IMR-90 (cell line): ENCODE measurements around the gene PIAS1. TPM values are rescaled to one million over a fixed set of nuclear protein-coding genes. Genes with fewer than 3 reads are reported as not detected.

ENCODE experiments used
- ATAC-seq: fragments of 200-7000 bp; cut with Tn5 transposase; 2 replicates; pipeline ENCODE4 v1.9.1; 2020; ENCODE audit warnings: low read depth, mild to moderate bottlenecking, moderate library complexity
- BruUV-seq: library from RNA; stranded (reverse); fragments of 400-500 nt; replicated peaks from 2 replicates; lab custom pipeline; 2021; lab: Mats Ljungman, UMichigan
- CTCF ChIA-PET: fragments of 300-600 bp; formaldehyde crosslinking; extraction: SDS; loops from one replicate; lab custom pipeline; 2021; ENCODE audit warnings: antibody characterized with exemption; lab: Yijun Ruan, JAX
- POLR2A ChIA-PET: fragments of 300-600 bp; sonication (Branson Sonifier 250); formaldehyde crosslinking; loops from one replicate; lab custom pipeline; 2022; ENCODE audit warnings: antibody characterized with exemption; ENCODE audit not compliant: unreplicated experiment; lab: Charles Lee
- DNase-seq: peaks from one replicate; pipeline ENCODE4 v3.0.0; 2013
- H2AFZ ChIP-seq: replicated peaks from 2 replicates; pipeline ENCODE3; 2013; ENCODE audit warnings: low read length, mild to moderate bottlenecking; ENCODE audit not compliant: poor library complexity
- H2AK5ac ChIP-seq: 2 replicates; pipeline ENCODE4 v1.6.1; 2013; ENCODE audit warnings: low read depth, low read length, inconsistent platforms
- H2AK9ac ChIP-seq: replicated peaks from 2 replicates; pipeline ENCODE3; 2013; ENCODE audit warnings: mild to moderate bottlenecking, low read depth, low read length, moderate library complexity; ENCODE audit not compliant: poor library complexity
- H2BK120ac ChIP-seq: 2 replicates; pipeline ENCODE4 v1.6.1; 2013; ENCODE audit warnings: low read depth, low read length, inconsistent platforms
- H2BK15ac ChIP-seq: 3 replicates; pipeline ENCODE4 v1.6.1; 2013; ENCODE audit warnings: low read depth, low read length, inconsistent platforms
- H2BK20ac ChIP-seq: 2 replicates; pipeline ENCODE4 v1.6.1; 2013; ENCODE audit warnings: low read depth, mild to moderate bottlenecking, inconsistent platforms, low read length, moderate library complexity
- H2BK5ac ChIP-seq: 2 replicates; pipeline ENCODE4 v1.6.1; 2013; ENCODE audit warnings: mild to moderate bottlenecking, low read depth, low read length, inconsistent platforms; ENCODE audit not compliant: poor library complexity, severe bottlenecking
- H3K14ac ChIP-seq: replicated peaks from 2 replicates; pipeline ENCODE4 v1.6.1; 2013; ENCODE audit warnings: low read depth, low read length, inconsistent platforms
- H3K18ac ChIP-seq: 2 replicates; pipeline ENCODE4 v1.6.1; 2013; ENCODE audit warnings: low read depth, low read length, control low read depth
- H3K23ac ChIP-seq: 2 replicates; pipeline ENCODE4 v1.6.1; 2013; ENCODE audit warnings: low read depth, low read length, inconsistent platforms
- H3K27ac ChIP-seq: 2 replicates; pipeline ENCODE4 v1.5.1; 2013; ENCODE audit warnings: mild to moderate bottlenecking, control low read depth, low read length; ENCODE audit not compliant: insufficient read depth
- H3K27me3 ChIP-seq: 2 replicates; pipeline ENCODE4 v1.6.1; 2013; ENCODE audit warnings: low read length; ENCODE audit not compliant: control insufficient read depth, insufficient read depth
- H3K36me3 ChIP-seq: 2 replicates; pipeline ENCODE4 v1.6.1; 2013; ENCODE audit warnings: low read length, mixed read lengths; ENCODE audit not compliant: control insufficient read depth, insufficient read depth
- H3K4ac ChIP-seq: 2 replicates; pipeline ENCODE4 v1.6.1; 2013; ENCODE audit warnings: low read depth, low read length, inconsistent platforms
- H3K4me1 ChIP-seq: 2 replicates; pipeline ENCODE4 v1.6.1; 2013; ENCODE audit warnings: low read length, mixed read lengths; ENCODE audit not compliant: control insufficient read depth, insufficient read depth
- H3K4me2 ChIP-seq: 2 replicates; pipeline ENCODE4 v1.6.1; 2013; ENCODE audit warnings: low read depth, mild to moderate bottlenecking, control low read depth, low read length, moderate library complexity
- H3K4me3 ChIP-seq: 2 replicates; pipeline ENCODE4 v1.5.1; 2013; ENCODE audit warnings: low read depth, mild to moderate bottlenecking, control low read depth, low read length, moderate library complexity; ENCODE audit not compliant: insufficient read depth
- H3K56ac ChIP-seq: 2 replicates; pipeline ENCODE4 v1.6.1; 2013; ENCODE audit warnings: low read length, inconsistent platforms; ENCODE audit not compliant: insufficient read depth; ENCODE audit errors: extremely low read depth
- H3K79me1 ChIP-seq, 2 experiments: 2 replicates each; pipeline ENCODE4 v1.6.1; 2013; ENCODE audit warnings: low read length in 2 of 2, inconsistent platforms in 1 of 2, low read depth in 1 of 2
- H3K9ac ChIP-seq: 2 replicates; pipeline ENCODE4 v1.6.1; 2013; ENCODE audit warnings: low read depth, low read length, control low read depth
- H3K9me1 ChIP-seq: 2 replicates; pipeline ENCODE4 v1.6.1; 2013; ENCODE audit warnings: low read length, inconsistent platforms; ENCODE audit not compliant: insufficient read depth
- H3K9me3 ChIP-seq: 2 replicates; pipeline ENCODE4 v1.6.1; 2013; ENCODE audit warnings: low read length; ENCODE audit not compliant: control insufficient read depth, insufficient read depth
- H4K20me1 ChIP-seq: 2 replicates; pipeline ENCODE4 v1.6.1; 2013; ENCODE audit warnings: low read length, inconsistent platforms; ENCODE audit not compliant: insufficient read depth
- H4K5ac ChIP-seq: 2 replicates; pipeline ENCODE4 v1.6.1; 2013; ENCODE audit warnings: mild to moderate bottlenecking, low read depth, low read length, control low read depth
- H4K8ac ChIP-seq, 2 experiments: 2 replicates each; pipeline ENCODE4 v1.6.1; 2013; ENCODE audit warnings: low read depth in 2 of 2, low read length in 2 of 2, control low read depth in 1 of 2, inconsistent platforms in 1 of 2
- H4K91ac ChIP-seq: 2 replicates; pipeline ENCODE4 v1.6.1; 2013; ENCODE audit warnings: low read depth, low read length, inconsistent platforms; ENCODE audit not compliant: insufficient read depth
- BHLHE40 ChIP-seq: fragments of 150-350 bp; IDR thresholded peaks from 2 replicates; pipeline ENCODE4 v1.6.1; 2016; ENCODE audit warnings: mild to moderate bottlenecking, low read depth, low read length
- CEBPB ChIP-seq: IDR thresholded peaks from 2 replicates; pipeline ENCODE4 v1.6.1; 2012; ENCODE audit warnings: low read depth, low read length, improper control_type of control experiment
- CHD1 ChIP-seq: IDR thresholded peaks from 2 replicates; pipeline ENCODE4 v1.6.1; 2012; ENCODE audit warnings: low read depth, low read length, improper control_type of control experiment
- CTCF ChIP-seq: conservative IDR thresholded peaks from 2 replicates; pipeline ENCODE4 v1.5.1; 2012; ENCODE audit warnings: mild to moderate bottlenecking, low read depth, low read length, improper control_type of control experiment
- ELK1 ChIP-seq: fragments of 150-350 bp; IDR thresholded peaks from 2 replicates; pipeline ENCODE4 v1.6.1; 2016; ENCODE audit warnings: low read depth, mild to moderate bottlenecking, low read length, moderate library complexity, borderline replicate concordance
- FOS ChIP-seq: fragments of 150-350 bp; IDR thresholded peaks from 2 replicates; pipeline ENCODE4 v1.6.1; 2016; ENCODE audit warnings: low read depth, low read length
- MAFK ChIP-seq: IDR thresholded peaks from 2 replicates; pipeline ENCODE4 v1.6.1; 2012; ENCODE audit warnings: low read depth, low read length, improper control_type of control experiment
- MAZ ChIP-seq: IDR thresholded peaks from 2 replicates; pipeline ENCODE4 v1.6.1; 2012; ENCODE audit warnings: low read depth, mild to moderate bottlenecking, low read length, improper control_type of control experiment, moderate library complexity, borderline replicate concordance
- MXI1 ChIP-seq: IDR thresholded peaks from 2 replicates; pipeline ENCODE4 v1.6.1; 2012; ENCODE audit warnings: low read depth, mild to moderate bottlenecking, low read length, moderate library complexity, borderline replicate concordance
- POLR2A ChIP-seq: IDR thresholded peaks from 2 replicates; pipeline ENCODE4 v1.6.1; 2012; ENCODE audit warnings: mild to moderate bottlenecking, low read depth, low read length
- RAD21 ChIP-seq: IDR thresholded peaks from 2 replicates; pipeline ENCODE4 v1.6.1; 2012; ENCODE audit warnings: low read length, improper control_type of control experiment
- RCOR1 ChIP-seq: IDR thresholded peaks from 2 replicates; pipeline ENCODE4 v1.6.1; 2012; ENCODE audit warnings: mild to moderate bottlenecking, low read length, improper control_type of control experiment; ENCODE audit not compliant: insufficient replicate concordance
- RFX5 ChIP-seq: IDR thresholded peaks from 2 replicates; pipeline ENCODE4 v1.8.0; 2012; ENCODE audit warnings: low read depth, mild to moderate bottlenecking, low read length, moderate library complexity
- SMC3 ChIP-seq: fragments of 150-350 bp; IDR thresholded peaks from 2 replicates; pipeline ENCODE4 v1.6.1; 2016; ENCODE audit warnings: low read depth, mild to moderate bottlenecking, antibody characterized with exemption, low read length, moderate library complexity
- USF2 ChIP-seq: fragments of 150-350 bp; IDR thresholded peaks from 2 replicates; pipeline ENCODE4 v1.6.1; 2017; ENCODE audit warnings: mild to moderate bottlenecking, antibody characterized with exemption, low read length, low read depth
- WGBS, 2 experiments: methylation state at CpG; one replicate each; pipeline versions ENCODE4 v1.1.5 to v1.1.7; 2013; ENCODE audit warnings: missing lambda C conversion rate in 2 of 2; ENCODE audit not compliant: insufficient read length in 1 of 2; ENCODE audit errors: extremely low coverage in 2 of 2; 5-methylcytosine and 5-hydroxymethylcytosine counted together
- dilution Hi-C: fragments of 300-500 bp; cut with HindIII; formaldehyde crosslinking; loops from one replicate; pipeline ENCODE4 v1.14.3; 2018; ENCODE audit warnings: low sequenced_read_pairs; ENCODE audit not compliant: unreplicated experiment
- in situ Hi-C: fragments of 300-500 bp; cut with MboI; formaldehyde crosslinking; loops from 3 replicates; pipeline ENCODE4 v1.14.3; 2019; ENCODE audit warnings: low sequenced_read_pairs, inconsistent platforms, mixed read lengths
- intact Hi-C: fragments of 100-400 bp; cut with micrococcal nuclease; formaldehyde crosslinking; loops from 2 replicates; pipeline ENCODE4 v1.10.0; 2022
- polyA plus RNA-seq, 3 experiments: library from polyadenylated mRNA; depleted of rRNA; stranded (reverse); fragments of >200 nt; gene quantifications; 2 replicates each; pipeline ENCODE4 v1.2.3, GENCODE V29; 2012; ENCODE audit warnings: low replicate concordance in 1 of 3
- total RNA-seq: library from RNA; depleted of rRNA; stranded (reverse); fragments of >200 nt; gene quantifications from 2 replicates; pipeline ENCODE4 v1.2.3, GENCODE V29; 2012

PIAS1 gene
- total and polyA plus RNA-seq, 2 of the 4 experiments (the other 2 are of a cell fraction), result 20.0 to 63.6 TPM

GRCh38 chr15:68199340-68199739 is 145.2 kb downstream of the PIAS1 start:
- no peak overlapping the region for H3K18ac ChIP-seq
- no TSS peak for BruUV-seq
- 0 out of 2 replicates have a peak, but pooled peaks cover 2% of the 10 kb centered on the region for H3K36me3 ChIP-seq
- H3K4me1 ChIP-seq, result no peaks in the 10 kb centered on the region
- ATAC-seq, result no peak
- H2BK15ac ChIP-seq, result no peak overlapping the region
- no peak overlapping the region for H3K9ac ChIP-seq
- H3K79me1 ChIP-seq, result peaks cover 3 to 4% of the 10 kb centered on the region in 2 experiments; a peak in 1 of 4 replicates
- no peak overlapping the region for H2BK20ac ChIP-seq
- H4K5ac ChIP-seq, result no peak overlapping the region
- H3K56ac ChIP-seq, result no peak overlapping the region
- intact Hi-C loops, result no loop called here
- no peak for TF ChIP-seq POLR2A
- TF ChIP-seq CHD1, result no peak
- TF ChIP-seq RAD21, result no peak
- TF ChIP-seq ELK1, result no peak
- TF ChIP-seq RFX5, result no peak
- TF ChIP-seq BHLHE40, result no peak
- TF ChIP-seq FOS, result no peak
- no peak for TF ChIP-seq CTCF
- no peak for TF ChIP-seq MAFK
- no peak for TF ChIP-seq MXI1
- no peak for TF ChIP-seq CEBPB
- no peak for TF ChIP-seq USF2
- no peak for TF ChIP-seq RCOR1
- TF ChIP-seq SMC3, result no peak
- TF ChIP-seq MAZ, result no peak
- CTCF ChIA-PET, result no interaction called here
- DNase-seq, result no peak
- H4K8ac ChIP-seq, result no peak overlapping the region
- H2BK5ac ChIP-seq, result no peak overlapping the region
- H3K23ac ChIP-seq, result no peak overlapping the region
- H3K4me3 ChIP-seq, result no peak overlapping the region
- H2AK9ac ChIP-seq, result peak overlapping the region; percentile 29
- no peak overlapping the region for H3K4me2 ChIP-seq
- no peaks in the 10 kb centered on the region for H3K27me3 ChIP-seq
- no peaks in the 10 kb centered on the region for H4K20me1 ChIP-seq
- no peaks in the 10 kb centered on the region for H3K9me1 ChIP-seq
- no peak overlapping the region for H2AFZ ChIP-seq
- no peaks in the 10 kb centered on the region for H3K9me3 ChIP-seq
- no peak overlapping the region for H2BK120ac ChIP-seq
- dilution Hi-C loops, result no loop called here
- no peak overlapping the region for H3K4ac ChIP-seq
- no peak overlapping the region for H4K91ac ChIP-seq
- H3K14ac ChIP-seq, result no peak overlapping the region
- no peak overlapping the region for H3K27ac ChIP-seq
- WGBS, 2 experiments, result 67% methylated on average over 5 of the region's 11 CpGs; no CpG with 5 or more reads in 1 of the 2 experiments
- POLR2A ChIA-PET, result no interaction called here
- no peak overlapping the region for H2AK5ac ChIP-seq
- in situ Hi-C loops, result no loop called here
